Stimulated activated naive CD8-positive, alpha-beta T cell treated with anti-CD3 and anti-CD28 coated beads, Interleukin-15, Interleukin-2, amounts not matched to agents 100 ng/mL and 50 ng/mL, for 24 hours (primary cell): ENCODE results near the gene TOM1.
"Not testable (repeated sequence)": the region's sequence is repeated elsewhere in the genome, so short reads cannot be mapped to it uniquely, and the experiment has no call there.

ENCODE experiments used
- H3K27ac Mint-ChIP-seq: one replicate; pipeline ENCODE4 v1.8.0; 2021; ENCODE audit warnings: mild to moderate bottlenecking, mixed read lengths
- H3K27me3 Mint-ChIP-seq: one replicate; pipeline ENCODE4 v1.8.0; 2021; ENCODE audit warnings: mixed read lengths
- H3K36me3 Mint-ChIP-seq: one replicate; pipeline ENCODE4 v1.8.0; 2021; ENCODE audit warnings: low read depth, mixed read lengths
- H3K4me1 Mint-ChIP-seq: one replicate; pipeline ENCODE4 v1.8.0; 2021; ENCODE audit warnings: low read depth, mixed read lengths
- H3K4me3 Mint-ChIP-seq: one replicate; pipeline ENCODE4 v1.8.0; 2021; ENCODE audit warnings: mild to moderate bottlenecking, mixed read lengths
- H3K9me3 Mint-ChIP-seq: one replicate; pipeline ENCODE4 v1.8.0; 2021; ENCODE audit warnings: mixed read lengths

The TOM1 gene

DNA sequence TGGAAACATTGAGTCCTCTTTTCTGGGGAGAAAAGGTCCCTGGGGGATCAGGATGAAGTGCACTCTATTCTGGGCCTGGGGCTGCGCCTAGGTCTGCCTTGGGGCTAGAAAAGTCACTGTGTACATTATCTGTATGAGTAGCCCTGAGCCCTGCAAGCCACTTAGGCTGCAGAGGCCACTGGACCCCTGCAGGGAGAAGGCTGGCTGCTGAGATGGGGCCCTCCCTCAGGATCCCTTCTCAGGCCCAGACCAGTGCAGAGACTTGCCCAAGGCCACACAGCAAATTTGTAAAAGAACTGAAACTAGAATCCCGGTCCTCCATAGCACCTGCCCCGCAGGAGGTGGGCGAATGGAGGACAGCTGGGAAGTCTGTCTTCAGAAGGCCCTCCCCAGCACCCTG lies 54.4 kb downstream of the TOM1 start:
- Mint-ChIP-seq H3K27me3 (peaks cover 10% of the 10 kb centered on the region), H3K27ac (no peak overlapping the region), H3K4me1 (peaks cover 33% of the 10 kb centered on the region), H3K4me3 (no peak overlapping the region), H3K9me3 (no peaks in the 10 kb centered on the region), H3K36me3 (no peaks in the 10 kb centered on the region)

GRCh38 chr22:35357883-35358621 lies 58.4 kb downstream of the TOM1 start:
- Mint-ChIP-seq H3K9me3 (no peaks in the 10 kb centered on the region), H3K27ac (no peak overlapping the region), H3K36me3 (no peaks in the 10 kb centered on the region), H3K4me1 (peaks cover 4% of the 10 kb centered on the region), H3K4me3 (no peak overlapping the region), H3K27me3 (peaks cover 3% of the 10 kb centered on the region)

- Mint-ChIP-seq H3K4me1 (no peaks in the 10 kb centered on the region), H3K4me3 (no peak overlapping the region), H3K27ac (no peak overlapping the region), H3K27me3 (peaks cover 3% of the 10 kb centered on the region), H3K36me3 (no peaks in the 10 kb centered on the region), H3K9me3 (no peaks in the 10 kb centered on the region)
Observed at GRCh38 chr22:35359380-35360065, 59.8 kb downstream of the TOM1 start.

DNA sequence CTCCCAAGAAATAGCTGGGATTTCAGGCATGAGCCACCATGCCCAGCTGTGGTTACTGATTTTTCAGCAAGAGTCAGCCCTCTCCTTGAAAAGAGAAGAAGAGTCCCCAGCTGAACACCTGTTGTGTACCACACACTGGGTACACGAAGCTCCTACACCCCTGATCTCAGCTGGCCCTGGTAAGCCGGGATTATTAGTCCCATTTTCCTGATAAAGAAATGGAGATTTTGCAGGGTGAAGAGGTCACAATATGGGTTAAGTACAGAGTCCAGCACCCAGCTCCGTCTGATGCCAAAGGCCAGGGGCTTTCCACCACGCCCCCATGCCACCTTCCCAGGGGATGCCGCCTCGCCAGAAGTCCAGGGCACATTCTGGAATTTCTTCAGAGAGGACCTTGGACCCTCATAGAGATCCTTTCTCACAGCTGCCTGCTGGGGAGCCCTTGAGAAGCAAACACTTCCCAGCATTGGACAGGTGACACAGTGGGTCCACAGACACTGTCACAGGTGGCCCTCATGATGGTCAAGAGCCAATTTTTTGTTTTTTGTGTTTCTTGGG lies 61.4 kb downstream of the TOM1 start:
- peaks cover 9% of the 10 kb centered on the region for H3K27me3 Mint-ChIP-seq

DNA sequence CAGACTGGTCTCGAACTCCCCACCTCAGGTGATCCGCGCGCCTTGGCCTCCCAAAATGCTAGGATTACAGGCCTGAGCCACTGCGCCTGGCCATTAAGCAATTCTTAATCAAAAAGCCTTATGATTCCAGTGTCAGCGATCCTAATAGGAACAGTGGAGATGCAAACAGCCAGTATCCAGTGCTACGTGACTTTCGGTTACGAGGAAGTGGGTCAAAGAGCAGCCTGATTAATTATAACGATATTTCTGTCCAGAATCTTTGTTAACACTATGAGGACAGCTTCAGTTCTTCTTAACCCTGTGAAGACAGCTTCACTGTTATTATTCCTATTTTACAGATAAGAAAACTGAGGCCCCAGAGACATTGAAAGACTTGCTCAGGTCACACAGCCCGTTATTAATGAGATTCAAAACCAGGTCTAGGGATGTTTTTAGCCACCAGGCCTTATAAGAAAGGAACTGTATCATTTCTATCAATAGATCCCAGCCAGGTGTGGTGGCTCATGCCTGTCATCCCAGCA lies 63.9 kb downstream of the TOM1 start:
- Mint-ChIP-seq H3K27ac (no peak overlapping the region), H3K36me3 (no peaks in the 10 kb centered on the region), H3K4me1 (peaks cover 3% of the 10 kb centered on the region), H3K4me3 (no peak overlapping the region), H3K9me3 (no peaks in the 10 kb centered on the region), H3K27me3 (peaks cover 12% of the 10 kb centered on the region)

More for the DNA sequence above, 61.4 kb downstream of the TOM1 start:
- H3K4me1 Mint-ChIP-seq, result no peaks in the 10 kb centered on the region
- no peaks in the 10 kb centered on the region for H3K36me3 Mint-ChIP-seq
- H3K4me3 Mint-ChIP-seq, result no peak overlapping the region
- no peaks in the 10 kb centered on the region for H3K9me3 Mint-ChIP-seq
- H3K27ac Mint-ChIP-seq, result no peak overlapping the region

GRCh38 chr22:35364230-35364629 lies 64.5 kb downstream of the TOM1 start:
- H3K27me3 Mint-ChIP-seq, result peaks cover 14% of the 10 kb centered on the region
- H3K4me1 Mint-ChIP-seq, H3K27ac Mint-ChIP-seq: not testable (repeated sequence)

DNA sequence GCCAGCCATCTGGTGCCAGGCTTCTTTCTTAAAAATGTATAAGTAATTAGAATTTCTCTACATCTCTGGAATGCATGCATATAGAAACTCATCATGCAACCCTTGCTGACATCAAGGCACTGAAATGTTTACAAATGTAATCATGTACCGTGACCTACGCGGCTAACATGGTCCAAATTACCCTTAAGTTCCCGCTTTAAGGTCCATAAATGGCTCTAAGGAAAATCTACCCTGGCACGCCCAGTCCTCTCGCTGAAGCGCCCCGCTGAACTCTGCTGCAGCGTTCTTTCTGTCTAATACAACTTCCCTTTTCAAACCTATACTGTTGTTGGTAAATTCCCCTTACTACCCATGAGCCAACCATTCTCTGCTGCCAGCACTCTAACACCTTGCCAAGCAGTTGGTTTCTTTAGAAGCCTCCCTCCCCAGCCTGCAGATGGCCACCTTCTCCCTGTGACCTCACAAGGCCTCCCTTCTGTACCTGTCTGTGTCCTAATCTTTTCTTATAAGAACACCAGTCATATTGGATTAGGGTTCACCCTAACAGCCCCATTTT lies 67.7 kb downstream of the TOM1 start:
- Mint-ChIP-seq H3K27me3 (peaks cover 19% of the 10 kb centered on the region), H3K4me1 (peaks cover 17% of the 10 kb centered on the region), H3K27ac (no peak overlapping the region)

More at GRCh38 chr22:35364230-35364629, 64.5 kb downstream of the TOM1 start:
- not testable (repeated sequence) for H3K36me3 Mint-ChIP-seq, H3K4me3 Mint-ChIP-seq, H3K9me3 Mint-ChIP-seq

GRCh38 chr22:35368386-35368785 lies 68.7 kb downstream of the TOM1 start:
- H3K4me1 Mint-ChIP-seq, result peaks cover 17% of the 10 kb centered on the region
- no peak overlapping the region for H3K4me3 Mint-ChIP-seq
- H3K27ac Mint-ChIP-seq, result no peak overlapping the region
- no peaks in the 10 kb centered on the region for H3K36me3 Mint-ChIP-seq
- H3K27me3 Mint-ChIP-seq, result peaks cover 19% of the 10 kb centered on the region
- H3K9me3 Mint-ChIP-seq, result no peaks in the 10 kb centered on the region

More for the DNA sequence above, 67.7 kb downstream of the TOM1 start:
- Mint-ChIP-seq H3K4me3 (no peak overlapping the region), H3K36me3 (no peaks in the 10 kb centered on the region), H3K9me3 (no peaks in the 10 kb centered on the region)

- no peaks in the 10 kb centered on the region for H3K9me3 Mint-ChIP-seq
- no peak overlapping the region for H3K4me3 Mint-ChIP-seq
- peaks cover 17% of the 10 kb centered on the region for H3K4me1 Mint-ChIP-seq
- no peaks in the 10 kb centered on the region for H3K36me3 Mint-ChIP-seq
- peaks cover 19% of the 10 kb centered on the region for H3K27me3 Mint-ChIP-seq
- H3K27ac Mint-ChIP-seq, result no peak overlapping the region
Observed at GRCh38 chr22:35369996-35370395, 70.3 kb downstream of the TOM1 start.

GRCh38 chr22:35373781-35374180 lies 74.1 kb downstream of the TOM1 start:
- Mint-ChIP-seq H3K27me3 (peaks cover 6% of the 10 kb centered on the region), H3K9me3 (no peaks in the 10 kb centered on the region), H3K4me1 (peaks cover 27% of the 10 kb centered on the region), H3K27ac (no peak overlapping the region), H3K36me3 (no peaks in the 10 kb centered on the region), H3K4me3 (no peak overlapping the region)

DNA sequence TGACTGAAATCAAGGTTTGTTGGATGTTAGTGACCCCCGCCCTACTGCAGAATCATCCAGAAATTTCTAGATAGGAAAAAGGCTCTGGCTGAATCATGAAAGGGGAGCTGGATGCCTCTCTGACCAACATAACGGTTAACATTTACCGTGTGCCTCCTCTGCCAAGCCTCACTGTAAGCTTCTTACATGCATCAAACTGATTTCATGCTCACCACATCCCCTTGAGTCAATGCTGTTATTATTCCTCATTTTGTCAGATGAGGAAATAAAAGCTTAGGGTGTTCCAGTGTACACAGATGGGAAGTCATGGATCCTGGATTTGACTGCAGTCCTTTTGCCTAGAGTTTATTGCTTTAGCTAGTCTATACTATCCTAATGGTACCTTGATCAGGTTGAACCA lies 75.3 kb downstream of the TOM1 start:
- no peaks in the 10 kb centered on the region for H3K9me3 Mint-ChIP-seq
- peaks cover 4% of the 10 kb centered on the region for H3K27me3 Mint-ChIP-seq
- no peak overlapping the region for H3K4me3 Mint-ChIP-seq
- peaks cover 27% of the 10 kb centered on the region for H3K4me1 Mint-ChIP-seq
- H3K36me3 Mint-ChIP-seq, result no peaks in the 10 kb centered on the region
- no peak overlapping the region for H3K27ac Mint-ChIP-seq

GRCh38 chr22:35375526-35375925 lies 75.8 kb downstream of the TOM1 start:
- peaks cover 30% of the 10 kb centered on the region for H3K4me1 Mint-ChIP-seq
- H3K4me3 Mint-ChIP-seq, result no peak overlapping the region
- H3K36me3 Mint-ChIP-seq, result no peaks in the 10 kb centered on the region
- H3K27me3 Mint-ChIP-seq, result peaks cover 8% of the 10 kb centered on the region
- no peaks in the 10 kb centered on the region for H3K9me3 Mint-ChIP-seq
- peak overlapping the region; percentile 12 for H3K27ac Mint-ChIP-seq

GRCh38 chr22:35376728-35377472 lies 77.2 kb downstream of the TOM1 start:
- H3K9me3 Mint-ChIP-seq, result no peaks in the 10 kb centered on the region
- peaks cover 30% of the 10 kb centered on the region for H3K4me1 Mint-ChIP-seq
- peak overlapping the region; percentile 91 for H3K27ac Mint-ChIP-seq
- H3K36me3 Mint-ChIP-seq, result no peaks in the 10 kb centered on the region
- H3K27me3 Mint-ChIP-seq, result peaks cover 13% of the 10 kb centered on the region
- no peak overlapping the region for H3K4me3 Mint-ChIP-seq

GRCh38 chr22:35377735-35378134 lies 78.0 kb downstream of the TOM1 start:
- H3K4me3 Mint-ChIP-seq, result peak overlapping the region; percentile 6
- peaks cover 17% of the 10 kb centered on the region for H3K27me3 Mint-ChIP-seq
- no peaks in the 10 kb centered on the region for H3K9me3 Mint-ChIP-seq
- H3K36me3 Mint-ChIP-seq, result no peaks in the 10 kb centered on the region
- peaks cover 26% of the 10 kb centered on the region for H3K4me1 Mint-ChIP-seq
- no peak overlapping the region for H3K27ac Mint-ChIP-seq
